ENCODE measurements around the gene STARD3. TPM values are rescaled to one million over a fixed set of nuclear protein-coding genes. Genes with fewer than 3 reads are reported as not detected.

Gene STARD3
- total and polyA plus RNA-seq, 2 of the 13 experiments (the other 11 are each of a cell fraction or from before 2014, with no cell fraction given), result 34.6 to 100 TPM

- Histone ChIP-seq H3K36me3 (replicated peaks in 1 of 2; ENCODE audit: control insufficient read depth in 1 of 2, insufficient read depth in 2 of 2, low read length in 2 of 2) (peaks cover 21 to 26% of the 10 kb centered on the region in 2 experiments; a peak in 4 of 5 replicates), H3K4me2 (ENCODE audit: low read depth, low read length) (no peak overlapping the region), H4K20me1 (ENCODE audit: insufficient read depth, low read length) (no peaks in the 10 kb centered on the region), H3K4me3 (replicated peaks in 1 of 3; ENCODE audit: insufficient read depth in 1 of 3, low read depth in 2 of 3, low read length in 3 of 3) (no peak overlapping the region), H3K9ac (ENCODE audit: insufficient read depth, low read depth, low read length) (no peak overlapping the region), H2AFZ (ENCODE audit: low read length) (no peak overlapping the region), H3K4me1 (ENCODE audit: insufficient read depth, low read length) (peaks cover 47% of the 10 kb centered on the region), H3K79me2 (ENCODE audit: insufficient read depth, low read length) (no peaks in the 10 kb centered on the region), H3K27ac (ENCODE audit: extremely low read length, insufficient read depth, low read length) (no peak overlapping the region), H3K9me3 (ENCODE audit: low read length) (no peaks in the 10 kb centered on the region), H3K27me3 (ENCODE audit: control insufficient read depth in 1 of 2, insufficient read depth in 2 of 2, low read length in 2 of 2) (peaks cover 5 to 22% of the 10 kb centered on the region in 2 experiments)
- DNase-seq (ENCODE audit: low spot score), result no peak
- ATAC-seq, result no peak
- no peak for FAIRE-seq
- WGBS (ENCODE audit: low lambda C conversion rate), result 93% methylated on average over 16 of the region's 22 CpGs
- ChIA-PET CTCF (ENCODE audit: low intra/inter-chr PET ratio, low total read pairs) (interaction anchor here (3.6 kb wide), 1 partner anchor 40 kb away, joined by 22 read pairs; no protein-coding TSS in a partner anchor), POLR2A (interaction anchor here (1.5 kb wide), 1 partner anchor 77 kb away, joined by 4 read pairs; no protein-coding TSS in a partner anchor)
- intact Hi-C loops (cut with micrococcal nuclease; ENCODE audit: unreplicated experiment) (no loop called here), in situ Hi-C loops (cut with HindIII; ENCODE audit: extremely low pct_ligation_motif_present, low pct_unique_long_range_greater_than_20kb) (no loop called here)
- BruUV-seq (replicated peaks), result no TSS peak
- TF ChIP-seq GPBP1L1 (CRISPR knock-in tag; IDR thresholded peaks at IDR 0.05) (no peak), RXRB (CRISPR knock-in tag; IDR thresholded peaks at IDR 0.05; ENCODE audit: borderline replicate concordance) (no peak), KDM2A (CRISPR knock-in tag; IDR thresholded peaks at IDR 0.05; ENCODE audit: borderline replicate concordance, low read depth) (no peak), E2F1 (CRISPR knock-in tag; IDR thresholded peaks at IDR 0.05) (no peak), ZSCAN29 (CRISPR knock-in tag; conservative IDR thresholded peaks at IDR 0.05) (0 out of 2 replicates have a peak, but pooled peaks have one; percentile 39), ZNF800 (CRISPR knock-in tag; IDR thresholded peaks at IDR 0.05) (no peak), BORCS8-MEF2B (CRISPR knock-in tag; IDR thresholded peaks at IDR 0.05) (no peak), ZNF772 (CRISPR knock-in tag; IDR thresholded peaks at IDR 0.05) (no peak), ZNF207 (IDR thresholded peaks at IDR 0.05; ENCODE audit: borderline replicate concordance) (no peak), GTF3A (CRISPR knock-in tag; conservative IDR thresholded peaks at IDR 0.05) (0 out of 2 replicates have a peak, but pooled peaks have one; percentile 50), ZNF687 (CRISPR knock-in tag; IDR thresholded peaks at IDR 0.05) (peak; percentile 21; the same call in 1 of the 2 replicates), ZFYVE20 (CRISPR knock-in tag; IDR thresholded peaks at IDR 0.05; ENCODE audit: borderline replicate concordance, low read depth) (no peak), XRCC5 (optimal IDR thresholded peaks at IDR 0.05; ENCODE audit: low read length) (no peak), AGO2 (optimal IDR thresholded peaks at IDR 0.05; ENCODE audit: low read depth, low read length) (peak; percentile 31), MTA3 (CRISPR knock-in tag; IDR thresholded peaks at IDR 0.05) (no peak)
Observed at GRCh38 chr17:39662551-39663339, 25.8 kb downstream of the STARD3 start.

Data from HepG2 (cell line).